Liver (tissue), 9 donors: ENCODE measurements around the gene TPSD1. TPM values are rescaled to one million over a fixed set of nuclear protein-coding genes. Genes with fewer than 3 reads are reported as not detected.
A peak's percentile ranks its signal among the peaks of the same experiment; 100 is the strongest.
"Not testable (repeated sequence)": the region's sequence is repeated elsewhere in the genome, so short reads cannot be mapped to it uniquely, and the experiment has no call there.

ENCODE experiments used
- DNase-seq: peaks from one replicate; pipeline ENCODE4 v3.0.0-alpha.2; 2017; ENCODE audit warnings: low spot score
- H3K27ac ChIP-seq, 2 donors: one replicate each; pipeline ENCODE4 v1.7.0; 2013; ENCODE audit warnings: inconsistent platforms in 2 of 2, low read length in 2 of 2, control low read depth in 1 of 2, low read depth in 1 of 2, mild to moderate bottlenecking in 1 of 2
- H3K27me3 ChIP-seq, 4 donors: one replicate each; pipeline versions ENCODE4 v1.6.1 to v1.7.0; 2013; ENCODE audit warnings: low read length in 3 of 4, inconsistent platforms in 1 of 4, mild to moderate bottlenecking in 1 of 4, moderate library complexity in 1 of 4; ENCODE audit not compliant: control insufficient read depth in 4 of 4, insufficient read depth in 4 of 4
- H3K36me3 ChIP-seq, 4 donors: one replicate each; pipeline versions ENCODE4 v1.6.1 to v1.7.0; 2013; ENCODE audit warnings: low read length in 3 of 4, mild to moderate bottlenecking in 3 of 4, low read depth in 1 of 4, moderate library complexity in 1 of 4; ENCODE audit not compliant: control insufficient read depth in 4 of 4, insufficient read depth in 3 of 4
- H3K4me1 ChIP-seq, 4 donors: one replicate each; pipeline versions ENCODE4 v1.6.1 to v1.7.0; 2013; ENCODE audit warnings: low read length in 3 of 4, mild to moderate bottlenecking in 3 of 4, moderate library complexity in 1 of 4; ENCODE audit not compliant: control insufficient read depth in 4 of 4, insufficient read depth in 4 of 4
- H3K4me3 ChIP-seq, 3 donors: one replicate each; pipeline versions ENCODE4 v1.6.1 to v1.7.0; 2013; ENCODE audit warnings: low read length in 3 of 3, control low read depth in 1 of 3, low read depth in 1 of 3, mild to moderate bottlenecking in 1 of 3
- H3K9ac ChIP-seq, 2 donors: one replicate each; pipeline ENCODE4 v1.7.0; 2013; ENCODE audit warnings: low read length in 2 of 2, mild to moderate bottlenecking in 2 of 2, moderate library complexity in 2 of 2, control low read depth in 1 of 2, low read depth in 1 of 2
- H3K9me3 ChIP-seq, 4 donors: one replicate each; pipeline versions ENCODE4 v1.6.1 to v1.7.0; 2013; ENCODE audit warnings: low read length in 3 of 4; ENCODE audit not compliant: control insufficient read depth in 4 of 4
- FOXA1 ChIP-seq: IDR thresholded peaks from 2 replicates; pipeline ENCODE4 v1.6.1; 2016; ENCODE audit warnings: antibody characterized with exemption
- HNF4A ChIP-seq, 2 donors: conservative IDR thresholded peaks; 2 replicates each; pipeline ENCODE4 v1.6.1; 2016; ENCODE audit warnings: antibody characterized with exemption in 2 of 2, mild to moderate bottlenecking in 2 of 2
- RXRA ChIP-seq, 2 donors: IDR thresholded peaks; 2 replicates each; pipeline ENCODE4 v1.6.1; 2017 to 2018; ENCODE audit warnings: antibody characterized with exemption in 2 of 2, mild to moderate bottlenecking in 1 of 2
- WGBS: extraction: QIAGEN DNeasy Blood & Tissue Kit; methylation state at CpG from one replicate; pipeline ENCODE4 v1.1.7; 2013; 5-methylcytosine and 5-hydroxymethylcytosine counted together
- polyA plus RNA-seq, 2 donors: library from polyadenylated mRNA; stranded (reverse) in 1 of 2; unstranded in 1 of 2; fragments of 200-250 nt in 1 of 2; fragments of >200 nt in 1 of 2; fragmentation: Nextera tagmentation in 1 of 2; extraction: Ambion mirVana in 1 of 2; gene quantifications; one replicate each; pipeline versions ENCODE4 v1.2.1 to v1.2.3, GENCODE V29; 2013 to 2015
- total RNA-seq, 2 donors: library from RNA; depleted of rRNA; stranded (reverse); fragments of >200 nt; gene quantifications; one replicate each; pipeline ENCODE4 v1.2.3, GENCODE V29; 2014
- donor health status: healthy.
- donor health status: healthy.
- donor health status: healthy.
- donor health status: healthy.
- donor health status: healthy.

Gene TPSD1
- total and polyA plus RNA-seq, 4 donors: 0.28 to 0.40 TPM; not detected in 2

- Histone ChIP-seq H3K27ac (no peak within 1 kb of the TSS), H3K4me3 (no peak within 1 kb of the TSS), H3K9me3 (no peaks in the 10 kb centered on the region), H3K4me1 (peaks cover 0 to 8% (median 2%) of the 10 kb centered on the region in 4 donors), H3K27me3 (no peaks in the 10 kb centered on the region), H3K36me3 (peaks cover 0 to 8% (median under 1%) of the 10 kb centered on the region in 4 donors), H3K9ac (no peak within 1 kb of the TSS)
- 38% methylated on average over 10 of the region's 10 CpGs for WGBS
- TF ChIP-seq HNF4A (conservative IDR thresholded peaks at IDR 0.05): peak in 1 of 2 donors; percentile 32
- TF ChIP-seq FOXA1: no peak
- no peak for DNase-seq
These were observed 30.8 kb upstream of the TPSD1 start, which contains the start of gene TPSG1 for GRCh38 chr16:1225051-1225451. Gene TPSG1 (minus strand): TSS chr16:1225268. CDS start chr16:1225252, 16 bp downstream.

GRCh38 chr16:1225728-1226311 is 30.0 kb upstream of the TPSD1 start:
- not testable (repeated sequence) for H3K27ac ChIP-seq, H3K4me3 ChIP-seq, H3K4me1 ChIP-seq, H3K36me3 ChIP-seq, H3K27me3 ChIP-seq, H3K9me3 ChIP-seq, H3K9ac ChIP-seq, DNase-seq
- 45% methylated on average over 24 of the region's 24 CpGs for WGBS
- TF ChIP-seq RXRA (IDR thresholded peaks at IDR 0.05): peak in 1 of 2 donors; percentile 50

GRCh38 chr16:1226692-1227091 is 29.2 kb upstream of the TPSD1 start:
- H3K4me3 ChIP-seq, H3K27ac ChIP-seq, H3K9ac ChIP-seq, H3K27me3 ChIP-seq, H3K9me3 ChIP-seq, H3K36me3 ChIP-seq, H3K4me1 ChIP-seq, DNase-seq: not testable (repeated sequence)
- 34% methylated on average over 13 of the region's 14 CpGs for WGBS

- not testable (repeated sequence) for H3K4me3 ChIP-seq, H3K27me3 ChIP-seq, H3K27ac ChIP-seq, H3K36me3 ChIP-seq, H3K9me3 ChIP-seq, H3K9ac ChIP-seq, H3K4me1 ChIP-seq, DNase-seq
- WGBS: 76% methylated on average over 7 of the region's 7 CpGs
These were observed 27.6 kb upstream of the TPSD1 start for GRCh38 chr16:1228227-1228626.

GRCh38 chr16:1229476-1229875 is 26.4 kb upstream of the TPSD1 start:
- H3K27me3 ChIP-seq, H3K9ac ChIP-seq, H3K27ac ChIP-seq, H3K4me1 ChIP-seq, H3K9me3 ChIP-seq, H3K4me3 ChIP-seq, H3K36me3 ChIP-seq, DNase-seq: not testable (repeated sequence)
- WGBS: 76% methylated on average over 9 of the region's 13 CpGs

GRCh38 chr16:1230084-1230470 is 25.8 kb upstream of the TPSD1 start, which contains the start of gene TPSB2:
Gene TPSB2 (minus strand): TSS chr16:1230184. CDS start chr16:1229951, 233 bp downstream.
- not testable (repeated sequence) for H3K4me3 ChIP-seq, H3K36me3 ChIP-seq, DNase-seq, H3K27me3 ChIP-seq, H3K9ac ChIP-seq, H3K9me3 ChIP-seq, H3K4me1 ChIP-seq, H3K27ac ChIP-seq
- WGBS: 100% methylated on average over 1 of the region's 11 CpGs

GRCh38 chr16:1230471-1231212 is 25.2 kb upstream of the TPSD1 start:
- not testable (repeated sequence) for DNase-seq, H3K9ac ChIP-seq, H3K9me3 ChIP-seq, H3K4me1 ChIP-seq, H3K36me3 ChIP-seq, H3K27ac ChIP-seq, H3K27me3 ChIP-seq, H3K4me3 ChIP-seq
- WGBS: 84% methylated on average over 17 of the region's 17 CpGs

GRCh38 chr16:1231301-1231700 is 24.6 kb upstream of the TPSD1 start:
- not testable (repeated sequence) for DNase-seq, H3K27me3 ChIP-seq, H3K9me3 ChIP-seq, H3K4me1 ChIP-seq, H3K27ac ChIP-seq, H3K36me3 ChIP-seq, H3K9ac ChIP-seq, H3K4me3 ChIP-seq
- 82% methylated on average over 7 of the region's 7 CpGs for WGBS
